Activated CD4-positive, alpha-beta T cell treated with anti-CD3 and anti-CD28 coated beads, Interleukin-2, amount 50 U/mL, for 1 hour (primary cell): Measurements from ENCODE around the gene SYPL1.

ENCODE experiments used
- DNase-seq: peaks from one replicate; pipeline ENCODE4 v3.0.0-alpha.2; 2020

Gene SYPL1

GRCh38 chr7:106048706-106049020, 63.4 kb downstream of the SYPL1 start:
- no peak for DNase-seq

GRCh38 chr7:106047818-106048705, 64.0 kb downstream of the SYPL1 start:
- no peak for DNase-seq

DNA sequence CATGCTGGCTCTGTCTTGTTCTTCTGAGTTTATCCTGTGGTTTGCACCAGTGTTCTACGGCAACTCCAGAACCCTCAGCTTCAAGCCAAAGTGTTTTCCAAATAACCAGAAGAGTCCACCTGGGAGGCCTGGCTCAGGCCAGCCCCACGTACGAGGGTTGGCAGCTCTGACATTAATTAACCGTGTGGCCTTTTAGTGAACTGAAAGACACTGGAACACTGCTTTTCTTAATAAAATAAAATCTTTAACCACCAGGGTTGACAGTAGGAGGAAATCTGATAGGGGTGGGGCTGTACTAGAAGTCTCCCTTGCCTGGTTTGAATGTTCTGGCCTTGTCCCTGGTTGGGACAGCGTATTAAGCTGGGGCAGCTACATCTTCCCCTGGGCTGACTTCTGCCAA, 64.9 kb downstream of the SYPL1 start:
- DNase-seq, result no peak

- no peak for DNase-seq
These were observed 66.5 kb downstream of the SYPL1 start for GRCh38 chr7:106045586-106045985.

- DNase-seq, result no peak
These were observed 67.0 kb downstream of the SYPL1 start for GRCh38 chr7:106045139-106045538.

DNA sequence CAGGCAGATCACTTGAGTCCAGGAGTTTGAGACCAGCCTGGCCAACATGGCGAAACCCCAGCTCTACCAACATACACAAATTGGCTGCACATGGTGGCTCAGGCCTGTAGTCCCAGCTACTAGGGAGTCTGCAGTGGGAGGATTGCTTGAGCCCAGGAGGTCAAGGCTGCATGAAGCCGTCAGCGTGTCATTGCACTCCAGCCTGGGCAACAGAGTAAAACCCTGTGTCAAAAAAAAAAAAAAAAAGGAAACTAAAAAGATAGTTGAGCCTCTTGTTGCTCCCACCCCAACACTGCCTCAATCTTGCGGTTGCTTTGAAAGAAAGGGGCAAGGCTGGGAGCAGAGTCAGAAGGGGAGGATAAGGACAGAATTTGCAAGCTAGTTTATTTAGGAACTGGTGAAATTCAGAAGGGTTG, 69.9 kb downstream of the SYPL1 start:
- DNase-seq, result no peak

GRCh38 chr7:106041140-106041717, 70.9 kb downstream of the SYPL1 start:
- DNase-seq, result peak; percentile 18
